SK-N-SH (cell line): Measurements from ENCODE around the gene TMPRSS9. TPM values are rescaled to one million over a fixed set of nuclear protein-coding genes. Genes with fewer than 3 reads are reported as not detected.

Experiments used
- CTCF ChIA-PET: fragments of 300-600, 350-600 bp; formaldehyde crosslinking; extraction: SDS; loops from one replicate; lab custom pipeline; 2021; lab: Yijun Ruan, JAX
- POLR2A ChIA-PET: fragments of 350-600 bp; sonication (Branson Sonifier 250); formaldehyde crosslinking; extraction: SDS; loops from one replicate; lab custom pipeline; 2020; ENCODE audit warnings: antibody characterized with exemption, inconsistent platforms; lab: Yijun Ruan, JAX
- DNase-seq: peaks from one replicate; pipeline ENCODE4 v3.0.0; 2012
- H2AFZ ChIP-seq: fragments of 200-600 bp; sonication (generic); 2 replicates; pipeline ENCODE4 v1.8.1; 2016; ENCODE audit warnings: antibody characterized with exemption, mild to moderate bottlenecking, low read depth
- H3F3A ChIP-seq: fragments of 200-600 bp; sonication (generic); replicated peaks from 2 replicates; pipeline ENCODE3; 2016; ENCODE audit warnings: antibody characterized with exemption, mild to moderate bottlenecking; ENCODE audit not compliant: insufficient read depth
- H3K27ac ChIP-seq, 2 experiments: fragments of 200-500 bp in 1 of 2; fragments of 200-600 bp in 1 of 2; sonication (Bioruptor generic) in 1 of 2; sonication (generic), shearing (Covaris generic) in 1 of 2; 2 replicates each; pipeline versions ENCODE4 v1.5.1 to v1.6.1; 2014 to 2016; ENCODE audit warnings: low read depth in 2 of 2, inconsistent platforms in 1 of 2, low read length in 1 of 2, mild to moderate bottlenecking in 1 of 2, mixed read lengths in 1 of 2
- H3K27me3 ChIP-seq: fragments of 200-600 bp; sonication (generic), shearing (Covaris generic); 2 replicates; pipeline ENCODE4 v1.6.1; 2016; ENCODE audit warnings: mixed run types; ENCODE audit not compliant: insufficient read depth
- H3K36me3 ChIP-seq, 2 experiments: fragments of 200-500 bp in 1 of 2; fragments of 200-600 bp in 1 of 2; sonication (Bioruptor generic) in 1 of 2; sonication (generic) in 1 of 2; replicated peaks in 1 of 2; 2 replicates each; pipeline versions ENCODE3 to v1.5.1; 2014 to 2016; ENCODE audit warnings: low read length in 1 of 2, mild to moderate bottlenecking in 1 of 2; ENCODE audit not compliant: insufficient read depth in 2 of 2, control insufficient read depth in 1 of 2
- H3K4me1 ChIP-seq, 2 experiments: fragments of 200-500 bp in 1 of 2; fragments of 200-600 bp in 1 of 2; sonication (Bioruptor generic) in 1 of 2; sonication (generic), shearing (Covaris generic) in 1 of 2; 2 replicates each; pipeline versions ENCODE4 v1.5.1 to v1.6.1; 2014 to 2016; ENCODE audit warnings: low read depth in 1 of 2, low read length in 1 of 2, mixed run types in 1 of 2; ENCODE audit not compliant: insufficient read depth in 2 of 2, control insufficient read depth in 1 of 2
- H3K4me2 ChIP-seq: fragments of 200-600 bp; sonication (generic), shearing (Covaris generic); 2 replicates; pipeline ENCODE4 v1.6.1; 2017; ENCODE audit warnings: mixed run types
- H3K4me3 ChIP-seq, 2 experiments: fragments of 200-500 bp in 1 of 2; fragments of 200-600 bp in 1 of 2; sonication (Bioruptor generic) in 1 of 2; sonication (generic), shearing (Covaris generic) in 1 of 2; 2 replicates each; pipeline versions ENCODE4 v1.5.1 to v1.8.1; 2014 to 2016; ENCODE audit warnings: low read depth in 2 of 2, inconsistent platforms in 1 of 2, low read length in 1 of 2, mild to moderate bottlenecking in 1 of 2, mixed read lengths in 1 of 2, moderate library complexity in 1 of 2
- H3K79me2 ChIP-seq: fragments of 200-600 bp; sonication (generic); 2 replicates; pipeline ENCODE4 v1.8.1; 2017; ENCODE audit warnings: mild to moderate bottlenecking; ENCODE audit not compliant: insufficient read depth
- H3K9ac ChIP-seq: fragments of 200-600 bp; sonication (generic); 2 replicates; pipeline ENCODE4 v1.6.1; 2017; ENCODE audit warnings: mixed run types
- H3K9me2 ChIP-seq: fragments of 200-600 bp; sonication (generic); 2 replicates; pipeline ENCODE4 v1.6.1; 2017; ENCODE audit warnings: mixed run types
- H3K9me3 ChIP-seq: fragments of 200-600 bp; sonication (generic); 2 replicates; pipeline ENCODE4 v1.6.1; 2017; ENCODE audit warnings: mixed run types, mild to moderate bottlenecking, moderate library complexity
- H4K20me1 ChIP-seq: fragments of 200-600 bp; sonication (generic); 2 replicates; pipeline ENCODE4 v1.6.1; 2017; ENCODE audit warnings: mild to moderate bottlenecking, mixed run types; ENCODE audit not compliant: insufficient read depth
- CTCF ChIP-seq: fragments of 200-600 bp; sonication (generic); IDR thresholded peaks from 2 replicates; pipeline ENCODE4 v1.6.1; 2017; ENCODE audit warnings: antibody characterized with exemption, mild to moderate bottlenecking, moderate library complexity
- EP300 ChIP-seq, 2 experiments: IDR thresholded peaks; 2 replicates each; pipeline versions ENCODE4 v1.4.0 to v1.6.1; 2012; ENCODE audit warnings: borderline replicate concordance in 1 of 2, low read depth in 1 of 2, low read length in 1 of 2
- EZH2phosphoT487 ChIP-seq: fragments of 200-600 bp; sonication (generic); IDR thresholded peaks from 2 replicates; pipeline ENCODE4 v1.6.1; 2017; ENCODE audit warnings: low read depth, mixed run types, mild to moderate bottlenecking, antibody characterized with exemption, moderate library complexity, borderline replicate concordance
- FOSL2 ChIP-seq: IDR thresholded peaks from 2 replicates; pipeline ENCODE4 v1.4.0; 2012; ENCODE audit warnings: low read depth, mild to moderate bottlenecking, moderate library complexity, borderline replicate concordance
- FOXJ3 ChIP-seq: sonication (generic); formaldehyde crosslinking; IDR thresholded peaks from 2 replicates; pipeline ENCODE4 v1.5.1; 2020; ENCODE audit warnings: mild to moderate bottlenecking, missing genetic modification reagents
- FOXM1 ChIP-seq: IDR thresholded peaks from 2 replicates; pipeline ENCODE4 v1.4.0; 2012; ENCODE audit warnings: low read depth, mild to moderate bottlenecking
- GATA2 ChIP-seq: sonication (generic); formaldehyde crosslinking; IDR thresholded peaks from 2 replicates; pipeline ENCODE4 v1.5.0; 2020; ENCODE audit warnings: mild to moderate bottlenecking, missing genetic modification reagents
- JUND ChIP-seq: IDR thresholded peaks from 2 replicates; pipeline ENCODE4 v1.4.0; 2012
- MXI1 ChIP-seq: IDR thresholded peaks from 2 replicates; pipeline ENCODE4 v1.6.1; 2012; ENCODE audit warnings: mild to moderate bottlenecking, low read depth, low read length, improper control_type of control experiment
- NFIC ChIP-seq: IDR thresholded peaks from 2 replicates; pipeline ENCODE4 v1.4.0; 2012; ENCODE audit warnings: borderline replicate concordance
- PBX3 ChIP-seq: IDR thresholded peaks from 2 replicates; pipeline ENCODE4; 2012
- POLR2AphosphoS5 ChIP-seq: IDR thresholded peaks from 2 replicates; pipeline ENCODE4 v1.6.1; 2012; ENCODE audit warnings: low read depth, low read length
- RAD21 ChIP-seq: IDR thresholded peaks from 2 replicates; pipeline ENCODE4 v1.6.1; 2012; ENCODE audit warnings: mild to moderate bottlenecking, low read length
- RFX5 ChIP-seq: IDR thresholded peaks from 2 replicates; pipeline ENCODE4 v1.6.1; 2012; ENCODE audit warnings: mild to moderate bottlenecking, improper control_type of control experiment, low read length
- SIN3A ChIP-seq: IDR thresholded peaks from 2 replicates; pipeline ENCODE4 v1.6.1; 2012; ENCODE audit warnings: low read depth, mild to moderate bottlenecking, low read length, moderate library complexity, borderline replicate concordance
- SMC3 ChIP-seq: IDR thresholded peaks from 2 replicates; pipeline ENCODE4 v1.6.1; 2012; ENCODE audit warnings: low read depth, low read length, improper control_type of control experiment
- ZBTB33 ChIP-seq: IDR thresholded peaks from 2 replicates; pipeline ENCODE4 v1.4.0; 2012; ENCODE audit warnings: low read depth, borderline replicate concordance
- WGBS: methylation state at CpG from one replicate; pipeline ENCODE4 v1.1.6; 2017; ENCODE audit warnings: low lambda C conversion rate; 5-methylcytosine and 5-hydroxymethylcytosine counted together
- polyA plus RNA-seq, 3 experiments: library from polyadenylated mRNA; depleted of rRNA; stranded (reverse); fragments of >200 nt; gene quantifications; 2 replicates each; pipeline ENCODE4 v1.2.3, GENCODE V29; 2012

Gene TMPRSS9
- polyA plus RNA-seq, 1 of the 3 experiments (the other 2 are of a cell fraction) = not detected

GRCh38 chr19:2453431-2454025, 93.5 kb downstream of the TMPRSS9 start (continued):
- no peak for TF ChIP-seq CTCF
- TF ChIP-seq EZH2phosphoT487 = no peak
- TF ChIP-seq POLR2AphosphoS5 = no peak
- TF ChIP-seq RFX5 = no peak
- TF ChIP-seq SIN3A = no peak
- TF ChIP-seq GATA2 (CRISPR knock-in tag) = no peak
- TF ChIP-seq SMC3 = no peak
- no peak for TF ChIP-seq EP300 (IDR thresholded peaks at IDR 0.05; ENCODE audit: borderline replicate concordance in 1 of 2, low read depth in 1 of 2, low read length in 1 of 2)
- TF ChIP-seq, all 33 proteins: peak for 0

GRCh38 chr19:2454199-2454961, 94.3 kb downstream of the TMPRSS9 start:
- no peak overlapping the region for H3K9ac ChIP-seq
- POLR2A ChIA-PET = interaction anchor here (1.6 kb wide), 1 partner anchor 26 kb away, joined by 4 read pairs; no protein-coding TSS in a partner anchor
- WGBS = 87% methylated on average over 11 of the region's 19 CpGs
- H3K36me3 ChIP-seq = no peaks in the 10 kb centered on the region
- peaks cover 53% of the 10 kb centered on the region; the same call in 1 of the 2 replicates for H4K20me1 ChIP-seq
- no peak for TF ChIP-seq FOXJ3 (CRISPR knock-in tag)
- no peak for TF ChIP-seq ZBTB33
- TF ChIP-seq MXI1 = no peak
- no peak for TF ChIP-seq EP300 (IDR thresholded peaks at IDR 0.05; ENCODE audit: borderline replicate concordance in 1 of 2, low read depth in 1 of 2, low read length in 1 of 2)
- TF ChIP-seq RFX5 = no peak
- no peak for TF ChIP-seq FOXM1
- no peak for TF ChIP-seq SIN3A
- TF ChIP-seq JUND = no peak
- no peak for TF ChIP-seq EZH2phosphoT487
- no peak for TF ChIP-seq NFIC
- no peak for TF ChIP-seq FOSL2
- TF ChIP-seq SMC3 = no peak
- TF ChIP-seq PBX3 = no peak
- no peak for TF ChIP-seq RAD21
- H3K9me2 ChIP-seq = no peaks in the 10 kb centered on the region
- peaks cover 82% of the 10 kb centered on the region for H3K79me2 ChIP-seq
- H3K4me1 ChIP-seq = peaks cover 8 to 10% of the 10 kb centered on the region in 2 experiments; a peak in 2 of 4 replicates
- peaks cover 13% of the 10 kb centered on the region for H3F3A ChIP-seq
- H3K4me2 ChIP-seq = peak overlapping the region; percentile 98
- no peaks in the 10 kb centered on the region for H3K9me3 ChIP-seq
- H3K27me3 ChIP-seq = no peaks in the 10 kb centered on the region
- H3K27ac ChIP-seq = no peak overlapping the region
- H2AFZ ChIP-seq = no peak overlapping the region
- DNase-seq = no peak
- CTCF ChIA-PET = interaction anchor here (0.7 to 1.4 kb wide), 4 partner anchors 10 to 160 kb away, joined by 3 to 5 read pairs (median 4); no protein-coding TSS in a partner anchor
- H3K4me3 ChIP-seq = no peak overlapping the region; a peak in 1 of 4 replicates
